IMR-90 (cell line): Measurements from ENCODE around the gene ARHGAP15. TPM values are rescaled to one million over a fixed set of nuclear protein-coding genes. Genes with fewer than 3 reads are reported as not detected.

Experiments
- ATAC-seq: fragments of 200-7000 bp; cut with Tn5 transposase; 2 replicates; pipeline ENCODE4 v1.9.1; 2020; ENCODE audit warnings: low read depth, mild to moderate bottlenecking, moderate library complexity
- BruUV-seq: library from RNA; stranded (reverse); fragments of 400-500 nt; replicated peaks from 2 replicates; lab custom pipeline; 2021; lab: Mats Ljungman, UMichigan
- CTCF ChIA-PET: fragments of 300-600 bp; formaldehyde crosslinking; extraction: SDS; loops from one replicate; lab custom pipeline; 2021; ENCODE audit warnings: antibody characterized with exemption; lab: Yijun Ruan, JAX
- POLR2A ChIA-PET: fragments of 300-600 bp; sonication (Branson Sonifier 250); formaldehyde crosslinking; loops from one replicate; lab custom pipeline; 2022; ENCODE audit warnings: antibody characterized with exemption; ENCODE audit not compliant: unreplicated experiment; lab: Charles Lee
- DNase-seq: peaks from one replicate; pipeline ENCODE4 v3.0.0; 2013
- H2AFZ ChIP-seq: replicated peaks from 2 replicates; pipeline ENCODE3; 2013; ENCODE audit warnings: low read length, mild to moderate bottlenecking; ENCODE audit not compliant: poor library complexity
- H2AK5ac ChIP-seq: 2 replicates; pipeline ENCODE4 v1.6.1; 2013; ENCODE audit warnings: low read depth, low read length, inconsistent platforms
- H2AK9ac ChIP-seq: replicated peaks from 2 replicates; pipeline ENCODE3; 2013; ENCODE audit warnings: mild to moderate bottlenecking, low read depth, low read length, moderate library complexity; ENCODE audit not compliant: poor library complexity
- H2BK120ac ChIP-seq: 2 replicates; pipeline ENCODE4 v1.6.1; 2013; ENCODE audit warnings: low read depth, low read length, inconsistent platforms
- H2BK15ac ChIP-seq: 3 replicates; pipeline ENCODE4 v1.6.1; 2013; ENCODE audit warnings: low read depth, low read length, inconsistent platforms
- H2BK20ac ChIP-seq: 2 replicates; pipeline ENCODE4 v1.6.1; 2013; ENCODE audit warnings: low read depth, mild to moderate bottlenecking, inconsistent platforms, low read length, moderate library complexity
- H2BK5ac ChIP-seq: 2 replicates; pipeline ENCODE4 v1.6.1; 2013; ENCODE audit warnings: mild to moderate bottlenecking, low read depth, low read length, inconsistent platforms; ENCODE audit not compliant: poor library complexity, severe bottlenecking
- H3K14ac ChIP-seq: replicated peaks from 2 replicates; pipeline ENCODE4 v1.6.1; 2013; ENCODE audit warnings: low read depth, low read length, inconsistent platforms
- H3K18ac ChIP-seq: 2 replicates; pipeline ENCODE4 v1.6.1; 2013; ENCODE audit warnings: low read depth, low read length, control low read depth
- H3K23ac ChIP-seq: 2 replicates; pipeline ENCODE4 v1.6.1; 2013; ENCODE audit warnings: low read depth, low read length, inconsistent platforms
- H3K27ac ChIP-seq: 2 replicates; pipeline ENCODE4 v1.5.1; 2013; ENCODE audit warnings: mild to moderate bottlenecking, control low read depth, low read length; ENCODE audit not compliant: insufficient read depth
- H3K27me3 ChIP-seq: 2 replicates; pipeline ENCODE4 v1.6.1; 2013; ENCODE audit warnings: low read length; ENCODE audit not compliant: control insufficient read depth, insufficient read depth
- H3K36me3 ChIP-seq: 2 replicates; pipeline ENCODE4 v1.6.1; 2013; ENCODE audit warnings: low read length, mixed read lengths; ENCODE audit not compliant: control insufficient read depth, insufficient read depth
- H3K4ac ChIP-seq: 2 replicates; pipeline ENCODE4 v1.6.1; 2013; ENCODE audit warnings: low read depth, low read length, inconsistent platforms
- H3K4me1 ChIP-seq: 2 replicates; pipeline ENCODE4 v1.6.1; 2013; ENCODE audit warnings: low read length, mixed read lengths; ENCODE audit not compliant: control insufficient read depth, insufficient read depth
- H3K4me2 ChIP-seq: 2 replicates; pipeline ENCODE4 v1.6.1; 2013; ENCODE audit warnings: low read depth, mild to moderate bottlenecking, control low read depth, low read length, moderate library complexity
- H3K4me3 ChIP-seq: 2 replicates; pipeline ENCODE4 v1.5.1; 2013; ENCODE audit warnings: low read depth, mild to moderate bottlenecking, control low read depth, low read length, moderate library complexity; ENCODE audit not compliant: insufficient read depth
- H3K56ac ChIP-seq: 2 replicates; pipeline ENCODE4 v1.6.1; 2013; ENCODE audit warnings: low read length, inconsistent platforms; ENCODE audit not compliant: insufficient read depth; ENCODE audit errors: extremely low read depth
- H3K79me1 ChIP-seq, 2 experiments: 2 replicates each; pipeline ENCODE4 v1.6.1; 2013; ENCODE audit warnings: low read length in 2 of 2, inconsistent platforms in 1 of 2, low read depth in 1 of 2
- H3K9ac ChIP-seq: 2 replicates; pipeline ENCODE4 v1.6.1; 2013; ENCODE audit warnings: low read depth, low read length, control low read depth
- H3K9me1 ChIP-seq: 2 replicates; pipeline ENCODE4 v1.6.1; 2013; ENCODE audit warnings: low read length, inconsistent platforms; ENCODE audit not compliant: insufficient read depth
- H3K9me3 ChIP-seq: 2 replicates; pipeline ENCODE4 v1.6.1; 2013; ENCODE audit warnings: low read length; ENCODE audit not compliant: control insufficient read depth, insufficient read depth
- H4K20me1 ChIP-seq: 2 replicates; pipeline ENCODE4 v1.6.1; 2013; ENCODE audit warnings: low read length, inconsistent platforms; ENCODE audit not compliant: insufficient read depth
- H4K5ac ChIP-seq: 2 replicates; pipeline ENCODE4 v1.6.1; 2013; ENCODE audit warnings: mild to moderate bottlenecking, low read depth, low read length, control low read depth
- H4K8ac ChIP-seq, 2 experiments: 2 replicates each; pipeline ENCODE4 v1.6.1; 2013; ENCODE audit warnings: low read depth in 2 of 2, low read length in 2 of 2, control low read depth in 1 of 2, inconsistent platforms in 1 of 2
- H4K91ac ChIP-seq: 2 replicates; pipeline ENCODE4 v1.6.1; 2013; ENCODE audit warnings: low read depth, low read length, inconsistent platforms; ENCODE audit not compliant: insufficient read depth
- BHLHE40 ChIP-seq: fragments of 150-350 bp; IDR thresholded peaks from 2 replicates; pipeline ENCODE4 v1.6.1; 2016; ENCODE audit warnings: mild to moderate bottlenecking, low read depth, low read length
- CEBPB ChIP-seq: IDR thresholded peaks from 2 replicates; pipeline ENCODE4 v1.6.1; 2012; ENCODE audit warnings: low read depth, low read length, improper control_type of control experiment
- CHD1 ChIP-seq: IDR thresholded peaks from 2 replicates; pipeline ENCODE4 v1.6.1; 2012; ENCODE audit warnings: low read depth, low read length, improper control_type of control experiment
- CTCF ChIP-seq: conservative IDR thresholded peaks from 2 replicates; pipeline ENCODE4 v1.5.1; 2012; ENCODE audit warnings: mild to moderate bottlenecking, low read depth, low read length, improper control_type of control experiment
- FOS ChIP-seq: fragments of 150-350 bp; IDR thresholded peaks from 2 replicates; pipeline ENCODE4 v1.6.1; 2016; ENCODE audit warnings: low read depth, low read length
- MAFK ChIP-seq: IDR thresholded peaks from 2 replicates; pipeline ENCODE4 v1.6.1; 2012; ENCODE audit warnings: low read depth, low read length, improper control_type of control experiment
- MAZ ChIP-seq: IDR thresholded peaks from 2 replicates; pipeline ENCODE4 v1.6.1; 2012; ENCODE audit warnings: low read depth, mild to moderate bottlenecking, low read length, improper control_type of control experiment, moderate library complexity, borderline replicate concordance
- MXI1 ChIP-seq: IDR thresholded peaks from 2 replicates; pipeline ENCODE4 v1.6.1; 2012; ENCODE audit warnings: low read depth, mild to moderate bottlenecking, low read length, moderate library complexity, borderline replicate concordance
- POLR2A ChIP-seq: IDR thresholded peaks from 2 replicates; pipeline ENCODE4 v1.6.1; 2012; ENCODE audit warnings: mild to moderate bottlenecking, low read depth, low read length
- RAD21 ChIP-seq: IDR thresholded peaks from 2 replicates; pipeline ENCODE4 v1.6.1; 2012; ENCODE audit warnings: low read length, improper control_type of control experiment
- RCOR1 ChIP-seq: IDR thresholded peaks from 2 replicates; pipeline ENCODE4 v1.6.1; 2012; ENCODE audit warnings: mild to moderate bottlenecking, low read length, improper control_type of control experiment; ENCODE audit not compliant: insufficient replicate concordance
- SMC3 ChIP-seq: fragments of 150-350 bp; IDR thresholded peaks from 2 replicates; pipeline ENCODE4 v1.6.1; 2016; ENCODE audit warnings: low read depth, mild to moderate bottlenecking, antibody characterized with exemption, low read length, moderate library complexity
- WGBS, 2 experiments: methylation state at CpG; one replicate each; pipeline versions ENCODE4 v1.1.5 to v1.1.7; 2013; ENCODE audit warnings: missing lambda C conversion rate in 2 of 2; ENCODE audit not compliant: insufficient read length in 1 of 2; ENCODE audit errors: extremely low coverage in 2 of 2; 5-methylcytosine and 5-hydroxymethylcytosine counted together
- dilution Hi-C: fragments of 300-500 bp; cut with HindIII; formaldehyde crosslinking; loops from one replicate; pipeline ENCODE4 v1.14.3; 2018; ENCODE audit warnings: low sequenced_read_pairs; ENCODE audit not compliant: unreplicated experiment
- in situ Hi-C: fragments of 300-500 bp; cut with MboI; formaldehyde crosslinking; loops from 3 replicates; pipeline ENCODE4 v1.14.3; 2019; ENCODE audit warnings: low sequenced_read_pairs, inconsistent platforms, mixed read lengths
- intact Hi-C: fragments of 100-400 bp; cut with micrococcal nuclease; formaldehyde crosslinking; loops from 2 replicates; pipeline ENCODE4 v1.10.0; 2022
- polyA plus RNA-seq, 3 experiments: library from polyadenylated mRNA; depleted of rRNA; stranded (reverse); fragments of >200 nt; gene quantifications; 2 replicates each; pipeline ENCODE4 v1.2.3, GENCODE V29; 2012; ENCODE audit warnings: low replicate concordance in 1 of 3
- total RNA-seq: library from RNA; depleted of rRNA; stranded (reverse); fragments of >200 nt; gene quantifications from 2 replicates; pipeline ENCODE4 v1.2.3, GENCODE V29; 2012
- TF ChIP-seq, protein P1 (sequence below): fragments of 150-350 bp; IDR thresholded peaks from 2 replicates; pipeline ENCODE4 v1.6.1; 2017; ENCODE audit warnings: mild to moderate bottlenecking, antibody characterized with exemption, low read length, low read depth

The ARHGAP15 gene
- total and polyA plus RNA-seq, 2 of the 4 experiments (the other 2 are of a cell fraction), result not detected

DNA sequence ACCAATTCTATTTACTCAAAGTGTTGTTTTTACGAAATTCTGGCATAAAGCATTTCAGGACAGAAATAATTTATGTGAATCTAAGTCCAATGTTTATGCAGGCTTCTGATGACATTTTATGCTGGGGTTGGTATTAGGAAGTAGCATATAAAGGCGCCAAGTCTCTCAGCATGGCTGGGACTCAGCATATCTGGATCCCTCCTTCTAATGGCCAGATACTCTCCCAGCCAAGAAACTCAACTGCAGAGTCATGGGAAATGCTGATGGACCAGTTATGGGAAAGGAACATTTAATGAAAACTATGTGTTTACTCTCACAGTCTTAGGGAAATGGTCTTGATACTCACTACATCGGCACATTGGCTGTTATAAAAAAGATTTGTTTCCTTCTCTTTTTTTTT, 392.2 kb downstream of the ARHGAP15 start:
- ChIA-PET POLR2A (no interaction called here), CTCF (no interaction called here)
- peaks cover 9% of the 10 kb centered on the region for H3K4me1 ChIP-seq
- H3K27ac ChIP-seq, result no peak overlapping the region
- no peak overlapping the region for H3K23ac ChIP-seq
- no peak overlapping the region for H3K14ac ChIP-seq
- no peak overlapping the region for H4K91ac ChIP-seq
- no peak overlapping the region for H2BK20ac ChIP-seq
- no peak overlapping the region for H2BK120ac ChIP-seq
- no peaks in the 10 kb centered on the region for H3K9me1 ChIP-seq
- no peak overlapping the region for H2BK5ac ChIP-seq
- no CpG with 5 or more reads among the region's 3 CpGs for WGBS, 2 experiments
- DNase-seq, result no peak
- H2AK5ac ChIP-seq, result no peak overlapping the region
- H3K79me1 ChIP-seq, result no peaks in the 10 kb centered on the region
- TF ChIP-seq CTCF, result no peak
- no peak for TF ChIP-seq CHD1
- TF ChIP-seq CEBPB, result no peak
- TF ChIP-seq RCOR1, result no peak
- TF ChIP-seq RAD21, result no peak
- no peak for TF ChIP-seq MXI1
- no peak for TF ChIP-seq POLR2A
- no peak for TF ChIP-seq MAZ
- TF ChIP-seq SMC3, result no peak
- TF ChIP-seq, protein P1, sequence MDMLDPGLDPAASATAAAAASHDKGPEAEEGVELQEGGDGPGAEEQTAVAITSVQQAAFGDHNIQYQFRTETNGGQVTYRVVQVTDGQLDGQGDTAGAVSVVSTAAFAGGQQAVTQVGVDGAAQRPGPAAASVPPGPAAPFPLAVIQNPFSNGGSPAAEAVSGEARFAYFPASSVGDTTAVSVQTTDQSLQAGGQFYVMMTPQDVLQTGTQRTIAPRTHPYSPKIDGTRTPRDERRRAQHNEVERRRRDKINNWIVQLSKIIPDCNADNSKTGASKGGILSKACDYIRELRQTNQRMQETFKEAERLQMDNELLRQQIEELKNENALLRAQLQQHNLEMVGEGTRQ, result no peak
- no peak for TF ChIP-seq MAFK
- TF ChIP-seq BHLHE40, result no peak
- no peak for TF ChIP-seq FOS
- H2BK15ac ChIP-seq, result no peak overlapping the region
- no peaks in the 10 kb centered on the region for H4K20me1 ChIP-seq
- BruUV-seq, result no TSS peak
- no peak overlapping the region for H3K18ac ChIP-seq
- H3K4ac ChIP-seq, result no peak overlapping the region
- H3K56ac ChIP-seq, result no peak overlapping the region
- H3K9me3 ChIP-seq, result no peaks in the 10 kb centered on the region
- intact Hi-C loops (no loop called here), in situ Hi-C loops (loop anchor here (25.0 kb wide), 1 partner anchor 991 kb away; the partner anchor contains the start of gene ZEB2), dilution Hi-C loops (no loop called here)
- H4K8ac ChIP-seq, result no peak overlapping the region
- H4K5ac ChIP-seq, result 0 out of 2 replicates have a peak overlapping the region, but pooled peaks have one; percentile 23
- no peak overlapping the region for H3K9ac ChIP-seq
- H3K36me3 ChIP-seq, result no peaks in the 10 kb centered on the region
- no peak overlapping the region for H3K4me3 ChIP-seq
- no peaks in the 10 kb centered on the region for H3K27me3 ChIP-seq
- H3K4me2 ChIP-seq, result no peak overlapping the region
- ATAC-seq, result no peak
- no peak overlapping the region for H2AFZ ChIP-seq
- no peak overlapping the region for H2AK9ac ChIP-seq
